Gastrocnemius medialis (tissue), 4 donors: Measurements from ENCODE around the gene ABCA13. TPM values are rescaled to one million over a fixed set of nuclear protein-coding genes. Genes with fewer than 3 reads are reported as not detected.

Experiments used
- ATAC-seq, 2 donors: fragments of 150-250 bp; one replicate each; pipeline ENCODE4 v1.9.1; 2016
- DNase-seq, 2 donors: peaks; one replicate each; pipeline ENCODE4 v3.0.0-alpha.2; 2019
- H3K27ac ChIP-seq, 4 donors: fragments of 200-600 bp; sonication (generic); 1 replicate in 1 of 4; 2 replicates in 3 of 4; pipeline ENCODE4 v1.5.1; 2016 to 2018; ENCODE audit warnings: mild to moderate bottlenecking in 2 of 4, moderate library complexity in 1 of 4
- H3K27me3 ChIP-seq, 3 donors: fragments of 200-600 bp; sonication (generic) in 2 of 3; 1 replicate in 1 of 3; 2 replicates in 2 of 3; pipeline versions ENCODE4 v1.5.1 to v1.6.0; 2016 to 2019; ENCODE audit warnings: mild to moderate bottlenecking in 1 of 3, moderate library complexity in 1 of 3
- H3K36me3 ChIP-seq, 2 donors: fragments of 200-600 bp; sonication (generic) in 1 of 2; one replicate each; pipeline ENCODE4 v1.5.1; 2017 to 2018
- H3K4me1 ChIP-seq, 2 donors: fragments of 200-600 bp; sonication (generic) in 1 of 2; one replicate each; pipeline ENCODE4 v1.5.1; 2016 to 2017; ENCODE audit warnings: mild to moderate bottlenecking in 2 of 2
- H3K4me3 ChIP-seq, 4 donors: fragments of 200-600 bp; sonication (generic) in 3 of 4; 1 replicate in 1 of 4; 2 replicates in 3 of 4; pipeline ENCODE4 v1.5.1; 2016 to 2019; ENCODE audit warnings: mild to moderate bottlenecking in 2 of 4
- H3K9me3 ChIP-seq, 3 donors: fragments of 200-600 bp; sonication (generic) in 2 of 3; 1 replicate in 1 of 3; 2 replicates in 2 of 3; pipeline ENCODE4 v1.5.1; 2016 to 2019
- CTCF ChIP-seq, 5 experiments: fragments of 450-650 bp in 3 of 5; fragments of 200-600 bp in 2 of 5; sonication (generic) in 2 of 5; IDR thresholded peaks in 4 of 5; conservative IDR thresholded peaks in 1 of 5; 1 replicate in 4 of 5; 2 replicates in 1 of 5; pipeline ENCODE4 v1.5.1; 2016 to 2019; ENCODE audit warnings: antibody characterized with exemption in 5 of 5, mild to moderate bottlenecking in 3 of 5, moderate library complexity in 3 of 5
- POLR2A ChIP-seq, 2 donors: fragments of 450-650 bp; IDR thresholded peaks; one replicate each; pipeline ENCODE4 v1.6.1; 2017; ENCODE audit warnings: antibody characterized with exemption in 2 of 2, mild to moderate bottlenecking in 2 of 2, moderate library complexity in 2 of 2
- in situ Hi-C, 4 donors: fragments of 200-750 bp; cut with MboI; loops; one replicate each; pipeline versions ENCODE4 v1.15.0 to v1.8.0; 2017; ENCODE audit warnings: low sequenced_read_pairs in 4 of 4
- intact Hi-C: fragments of 100-400 bp; cut with DNase I; formaldehyde crosslinking; loops from one replicate; pipeline ENCODE4 v1.15.1; 2023; ENCODE audit warnings: low total_unique reads
- total RNA-seq, 4 donors: library from RNA; depleted of rRNA; stranded (reverse); fragments of >200 nt; gene quantifications; one replicate each; pipeline versions ENCODE4 v1.1.0 to v1.2.3, GENCODE V29; 2016

The ABCA13 gene
- total RNA-seq, 4 donors from 2014 or later = 0.03 to 0.10 TPM; not detected in 2

- DNase-seq (no peak), ATAC-seq (no peak)
- intact Hi-C loops = no loop called here
- H3K4me3 ChIP-seq = no peak overlapping the region
- H3K36me3 ChIP-seq = no peaks in the 10 kb centered on the region
- no peaks in the 10 kb centered on the region for H3K4me1 ChIP-seq
- H3K27ac ChIP-seq = no peak overlapping the region
- no peaks in the 10 kb centered on the region for H3K27me3 ChIP-seq
- TF ChIP-seq CTCF (IDR thresholded peaks at IDR 0.05 in 4 of 5, conservative IDR thresholded peaks at IDR 0.05 in 1 of 5) (no peak), POLR2A (IDR thresholded peaks at IDR 0.05) (no peak)
- in situ Hi-C loops = no loop called here
- H3K9me3 ChIP-seq = no peaks in the 10 kb centered on the region
These were observed 494.3 kb downstream of the ABCA13 start for GRCh38 chr7:48665353-48666135.

- in situ Hi-C loops = no loop called here
- TF ChIP-seq CTCF (IDR thresholded peaks at IDR 0.05 in 4 of 5, conservative IDR thresholded peaks at IDR 0.05 in 1 of 5) = no peak
- no peak for TF ChIP-seq POLR2A (IDR thresholded peaks at IDR 0.05)
- intact Hi-C loops = no loop called here
- DNase-seq (no peak), ATAC-seq (no peak)
- H3K9me3 ChIP-seq = no peaks in the 10 kb centered on the region
- H3K27ac ChIP-seq = no peak overlapping the region
- no peak overlapping the region for H3K4me3 ChIP-seq
- H3K27me3 ChIP-seq = no peaks in the 10 kb centered on the region
- H3K36me3 ChIP-seq = no peaks in the 10 kb centered on the region
- H3K4me1 ChIP-seq = no peaks in the 10 kb centered on the region
These were observed 496.1 kb downstream of the ABCA13 start for GRCh38 chr7:48667407-48667806.

GRCh38 chr7:48671656-48672055 is 500.4 kb downstream of the ABCA13 start:
- intact Hi-C loops = no loop called here
- in situ Hi-C loops = no loop called here
- DNase-seq = no peak
- no peaks in the 10 kb centered on the region for H3K4me1 ChIP-seq
- H3K36me3 ChIP-seq = no peaks in the 10 kb centered on the region
- H3K27me3 ChIP-seq = no peaks in the 10 kb centered on the region
- no peak overlapping the region for H3K4me3 ChIP-seq
- ATAC-seq = no peak
- no peak overlapping the region for H3K27ac ChIP-seq
- TF ChIP-seq CTCF (IDR thresholded peaks at IDR 0.05 in 4 of 5, conservative IDR thresholded peaks at IDR 0.05 in 1 of 5) (no peak), POLR2A (IDR thresholded peaks at IDR 0.05) (no peak)
- H3K9me3 ChIP-seq = no peaks in the 10 kb centered on the region

GRCh38 chr7:48681006-48681405 is 509.7 kb downstream of the ABCA13 start:
- Histone ChIP-seq H3K4me1 (no peaks in the 10 kb centered on the region), H3K27ac (no peak overlapping the region), H3K9me3 (no peaks in the 10 kb centered on the region), H3K36me3 (no peaks in the 10 kb centered on the region), H3K4me3 (no peak overlapping the region), H3K27me3 (no peaks in the 10 kb centered on the region)
- no peak for TF ChIP-seq POLR2A (IDR thresholded peaks at IDR 0.05)
- no peak for TF ChIP-seq CTCF (IDR thresholded peaks at IDR 0.05 in 4 of 5, conservative IDR thresholded peaks at IDR 0.05 in 1 of 5)
- ATAC-seq (no peak), DNase-seq (no peak)
- intact Hi-C loops (no loop called here), in situ Hi-C loops (no loop called here)

GRCh38 chr7:48691788-48692187 is 520.5 kb downstream of the ABCA13 start:
- Histone ChIP-seq H3K4me1 (no peaks in the 10 kb centered on the region), H3K27me3 (no peaks in the 10 kb centered on the region), H3K4me3 (no peak overlapping the region), H3K36me3 (no peaks in the 10 kb centered on the region), H3K27ac (no peak overlapping the region), H3K9me3 (no peaks in the 10 kb centered on the region)
- in situ Hi-C loops (no loop called here), intact Hi-C loops (no loop called here)
- no peak for DNase-seq
- TF ChIP-seq CTCF (IDR thresholded peaks at IDR 0.05 in 4 of 5, conservative IDR thresholded peaks at IDR 0.05 in 1 of 5) (no peak), POLR2A (IDR thresholded peaks at IDR 0.05) (no peak)
- ATAC-seq = no peak
